Measurements from ENCODE around the gene ARV1.
"Not testable (repeated sequence)": the region's sequence is repeated elsewhere in the genome, so short reads cannot be mapped to it uniquely, and the experiment has no call there.

The ARV1 gene

GRCh38 chr1:231021540-231022031, 42.7 kb downstream of the ARV1 start:
- no peak for ATAC-seq

GRCh38 chr1:231022543-231022942, 43.6 kb downstream of the ARV1 start:
- ATAC-seq, result not testable (repeated sequence)

More at GRCh38 chr1:231021540-231022031, 42.7 kb downstream of the ARV1 start:
- no peak for TF ChIP-seq POU6F1 (CRISPR knock-in tag; IDR thresholded peaks at IDR 0.05; ENCODE audit: borderline replicate concordance, low read depth)
- no peak for TF ChIP-seq RARB (CRISPR knock-in tag; IDR thresholded peaks at IDR 0.05)
- no peak for TF ChIP-seq ZNF8 (CRISPR knock-in tag; IDR thresholded peaks at IDR 0.05)
- TF ChIP-seq ZC3H10 (CRISPR knock-in tag; IDR thresholded peaks at IDR 0.05), result no peak
- no peak for TF ChIP-seq SNAI2 (CRISPR knock-in tag; IDR thresholded peaks at IDR 0.05)
- no peak for TF ChIP-seq ZFP30 (CRISPR knock-in tag; IDR thresholded peaks at IDR 0.05)
- no peak for TF ChIP-seq ISL1 (CRISPR knock-in tag; IDR thresholded peaks at IDR 0.05)
- TF ChIP-seq ZFP3 (CRISPR knock-in tag; IDR thresholded peaks at IDR 0.05), result no peak
- TF ChIP-seq ARNTL (CRISPR knock-in tag; IDR thresholded peaks at IDR 0.05; ENCODE audit: borderline replicate concordance, low read depth), result no peak
- no peak for TF ChIP-seq PPARA (CRISPR knock-in tag; IDR thresholded peaks at IDR 0.05; ENCODE audit: borderline replicate concordance)
- TF ChIP-seq ZNF70 (CRISPR knock-in tag; IDR thresholded peaks at IDR 0.05), result no peak

- TF ChIP-seq TSHZ2 (CRISPR knock-in tag; IDR thresholded peaks at IDR 0.05) (no peak), CREB5 (CRISPR knock-in tag; IDR thresholded peaks at IDR 0.05; ENCODE audit: low read depth) (no peak), ARNTL (CRISPR knock-in tag; IDR thresholded peaks at IDR 0.05; ENCODE audit: borderline replicate concordance, low read depth) (no peak), BACH2 (CRISPR knock-in tag; IDR thresholded peaks at IDR 0.05; ENCODE audit: borderline replicate concordance) (no peak), CSDC2 (CRISPR knock-in tag; IDR thresholded peaks at IDR 0.05) (no peak), TOX (CRISPR knock-in tag; IDR thresholded peaks at IDR 0.05; ENCODE audit: borderline replicate concordance) (no peak), SNAI2 (CRISPR knock-in tag; IDR thresholded peaks at IDR 0.05) (no peak), PATZ1 (CRISPR knock-in tag; IDR thresholded peaks at IDR 0.05; ENCODE audit: borderline replicate concordance) (no peak), TCF4 (CRISPR knock-in tag; IDR thresholded peaks at IDR 0.05; ENCODE audit: borderline replicate concordance) (no peak)
- no peak for ATAC-seq
Observed at GRCh38 chr1:231023150-231023549, 44.3 kb downstream of the ARV1 start.

- TF ChIP-seq ZFP3 (CRISPR knock-in tag; IDR thresholded peaks at IDR 0.05) (no peak), TOX (CRISPR knock-in tag; IDR thresholded peaks at IDR 0.05; ENCODE audit: borderline replicate concordance) (no peak), TSHZ2 (CRISPR knock-in tag; IDR thresholded peaks at IDR 0.05) (no peak), SNAI2 (CRISPR knock-in tag; IDR thresholded peaks at IDR 0.05) (no peak), ESRRG (CRISPR knock-in tag; IDR thresholded peaks at IDR 0.05) (no peak), ZNF70 (CRISPR knock-in tag; IDR thresholded peaks at IDR 0.05) (no peak), ISL1 (CRISPR knock-in tag; IDR thresholded peaks at IDR 0.05) (no peak), ZNF565 (CRISPR knock-in tag; conservative IDR thresholded peaks at IDR 0.05; ENCODE audit: low read depth) (no peak), CSRNP3 (CRISPR knock-in tag; IDR thresholded peaks at IDR 0.05) (no peak), POU6F1 (CRISPR knock-in tag; IDR thresholded peaks at IDR 0.05; ENCODE audit: borderline replicate concordance, low read depth) (no peak), ZC3H10 (CRISPR knock-in tag; IDR thresholded peaks at IDR 0.05) (no peak), ZNF8 (CRISPR knock-in tag; IDR thresholded peaks at IDR 0.05) (no peak), ARNTL (CRISPR knock-in tag; IDR thresholded peaks at IDR 0.05; ENCODE audit: borderline replicate concordance, low read depth) (no peak), BACH2 (CRISPR knock-in tag; IDR thresholded peaks at IDR 0.05; ENCODE audit: borderline replicate concordance) (no peak)
- ATAC-seq, result no peak
Observed at GRCh38 chr1:231026576-231026975, 47.7 kb downstream of the ARV1 start.
